Measurements from ENCODE around the gene PTGFRN.

- TF ChIP-seq, protein P1, sequence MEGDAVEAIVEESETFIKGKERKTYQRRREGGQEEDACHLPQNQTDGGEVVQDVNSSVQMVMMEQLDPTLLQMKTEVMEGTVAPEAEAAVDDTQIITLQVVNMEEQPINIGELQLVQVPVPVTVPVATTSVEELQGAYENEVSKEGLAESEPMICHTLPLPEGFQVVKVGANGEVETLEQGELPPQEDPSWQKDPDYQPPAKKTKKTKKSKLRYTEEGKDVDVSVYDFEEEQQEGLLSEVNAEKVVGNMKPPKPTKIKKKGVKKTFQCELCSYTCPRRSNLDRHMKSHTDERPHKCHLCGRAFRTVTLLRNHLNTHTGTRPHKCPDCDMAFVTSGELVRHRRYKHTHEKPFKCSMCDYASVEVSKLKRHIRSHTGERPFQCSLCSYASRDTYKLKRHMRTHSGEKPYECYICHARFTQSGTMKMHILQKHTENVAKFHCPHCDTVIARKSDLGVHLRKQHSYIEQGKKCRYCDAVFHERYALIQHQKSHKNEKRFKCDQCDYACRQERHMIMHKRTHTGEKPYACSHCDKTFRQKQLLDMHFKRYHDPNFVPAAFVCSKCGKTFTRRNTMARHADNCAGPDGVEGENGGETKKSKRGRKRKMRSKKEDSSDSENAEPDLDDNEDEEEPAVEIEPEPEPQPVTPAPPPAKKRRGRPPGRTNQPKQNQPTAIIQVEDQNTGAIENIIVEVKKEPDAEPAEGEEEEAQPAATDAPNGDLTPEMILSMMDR (conservative IDR thresholded peaks at IDR 0.05; ENCODE audit: low read depth, low read length) = no peak
- TF ChIP-seq EZH2 (IDR thresholded peaks at IDR 0.05; ENCODE audit: low read length, unreplicated experiment) = no peak
Observed at GRCh38 chr1:116962987-116963639, 53.4 kb downstream of the PTGFRN start.
